Measurements from ENCODE around the gene APOD. TPM values are rescaled to one million over a fixed set of nuclear protein-coding genes. Genes with fewer than 3 reads are reported as not detected.

The APOD gene
- polyA plus RNA-seq, 4 donors = 2.9 to 64.2 (median 12.6) TPM

DNA sequence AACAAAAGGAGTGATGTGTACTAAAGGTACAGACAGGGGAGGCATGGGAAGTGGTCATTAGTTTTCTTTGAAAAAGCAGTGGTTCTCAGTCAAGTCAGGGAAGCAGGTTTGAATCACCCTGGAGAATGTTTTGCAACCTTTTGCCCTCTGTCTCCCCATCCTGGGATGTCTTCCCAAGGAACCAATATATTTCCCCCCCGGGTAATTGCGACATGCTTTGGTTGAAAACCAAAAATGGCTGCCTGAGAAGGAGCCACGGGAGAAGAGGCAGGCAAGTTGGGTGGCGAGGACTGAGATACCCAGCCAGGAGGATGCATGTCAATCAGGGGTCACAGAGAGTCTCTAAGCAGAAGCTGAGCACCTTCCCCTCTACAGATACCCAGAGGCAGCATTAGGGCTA is 20.4 kb downstream of the APOD start:
- no peaks in the 10 kb centered on the region for H3K27me3 ChIP-seq (ENCODE audit: control insufficient read depth in 3 of 3, insufficient read depth in 3 of 3, low read length in 3 of 3)
- no peak for DNase-seq
- no peaks in the 10 kb centered on the region for H3K9me3 ChIP-seq (ENCODE audit: control insufficient read depth in 2 of 2, insufficient read depth in 1 of 2, low read depth in 1 of 2, low read length in 1 of 2)
- H3K36me3 ChIP-seq (ENCODE audit: control insufficient read depth in 3 of 3, insufficient read depth in 2 of 3, low read depth in 1 of 3, low read length in 3 of 3) = no peaks in the 10 kb centered on the region
- WGBS, 3 donors = 86 to 96% (median 90%) methylated on average over 4 of the region's 4 CpGs
- peaks cover 0 to 15% (median 0%) of the 10 kb centered on the region in 3 donors for H3K4me1 ChIP-seq (ENCODE audit: control insufficient read depth in 3 of 3, insufficient read depth in 2 of 3, low read depth in 1 of 3, low read length in 2 of 3)
- H3K27ac ChIP-seq (ENCODE audit: low read depth in 1 of 3, low read length in 2 of 3) = no peak overlapping the region
- FAIRE-seq = no peak
- no peak overlapping the region for H3K4me3 ChIP-seq (ENCODE audit: low read depth in 1 of 3, low read length in 3 of 3)

- FAIRE-seq (no peak), DNase-seq (peak in 1 of 2 donors; percentile 58)
- no peaks in the 10 kb centered on the region for H3K36me3 ChIP-seq (ENCODE audit: control insufficient read depth in 3 of 3, insufficient read depth in 2 of 3, low read depth in 1 of 3, low read length in 3 of 3)
- H3K9me3 ChIP-seq (ENCODE audit: control insufficient read depth in 2 of 2, insufficient read depth in 1 of 2, low read depth in 1 of 2, low read length in 1 of 2) = no peaks in the 10 kb centered on the region
- no peaks in the 10 kb centered on the region for H3K27me3 ChIP-seq (ENCODE audit: control insufficient read depth in 3 of 3, insufficient read depth in 3 of 3, low read length in 3 of 3)
- 90 to 94% (median 91%) methylated on average over 4 of the region's 4 CpGs for WGBS, 3 donors
- H3K4me3 ChIP-seq (ENCODE audit: low read depth in 1 of 3, low read length in 3 of 3) = no peak overlapping the region
- H3K4me1 ChIP-seq (ENCODE audit: control insufficient read depth in 3 of 3, insufficient read depth in 2 of 3, low read depth in 1 of 3, low read length in 2 of 3) = peaks cover 0 to 25% (median 0%) of the 10 kb centered on the region in 3 donors
- H3K27ac ChIP-seq (ENCODE audit: low read depth in 1 of 3, low read length in 2 of 3) = no peak overlapping the region
These were observed 23.9 kb downstream of the APOD start for GRCh38 chr3:195559723-195560409.

GRCh38 chr3:195558602-195559001 is 25.1 kb downstream of the APOD start:
- no peaks in the 10 kb centered on the region for H3K9me3 ChIP-seq (ENCODE audit: control insufficient read depth in 2 of 2, insufficient read depth in 1 of 2, low read depth in 1 of 2, low read length in 1 of 2)
- no peak for FAIRE-seq
- H3K27me3 ChIP-seq (ENCODE audit: control insufficient read depth in 3 of 3, insufficient read depth in 3 of 3, low read length in 3 of 3) = no peaks in the 10 kb centered on the region
- H3K4me1 ChIP-seq (ENCODE audit: control insufficient read depth in 3 of 3, insufficient read depth in 2 of 3, low read depth in 1 of 3, low read length in 2 of 3) = peaks cover 0 to 25% (median 0%) of the 10 kb centered on the region in 3 donors
- peak overlapping the region; percentile 3 to 73 (median 32) for H3K27ac ChIP-seq (ENCODE audit: low read depth in 1 of 3, low read length in 2 of 3)
- H3K4me3 ChIP-seq (ENCODE audit: low read depth in 1 of 3, low read length in 3 of 3) = no peak overlapping the region
- WGBS, 3 donors = 21 to 53% (median 34%) methylated on average over 3 of the region's 3 CpGs
- H3K36me3 ChIP-seq (ENCODE audit: control insufficient read depth in 3 of 3, insufficient read depth in 2 of 3, low read depth in 1 of 3, low read length in 3 of 3) = no peaks in the 10 kb centered on the region
- DNase-seq = peak; percentile 84 to 90

DNA sequence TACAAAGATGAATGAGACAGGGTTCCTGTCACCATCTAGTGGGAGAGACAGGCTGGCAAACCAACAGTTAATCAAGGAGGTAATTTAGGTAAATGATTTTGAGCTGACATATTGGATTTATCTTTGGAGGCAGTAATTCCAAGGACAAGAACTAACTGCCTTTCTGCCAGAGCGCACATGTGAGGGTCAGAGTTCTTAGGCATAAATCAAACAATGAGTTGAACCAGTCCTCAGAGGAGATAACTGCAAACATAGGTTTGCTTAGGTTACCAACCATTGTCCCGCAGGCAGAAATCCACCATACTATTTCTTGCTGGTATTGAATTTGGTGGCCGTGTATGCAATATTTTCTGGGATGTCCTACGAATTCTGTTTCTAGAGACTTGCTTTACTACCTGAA is 26.4 kb downstream of the APOD start:
- WGBS, 3 donors = 8 to 52% (median 42%) methylated on average over 4 of the region's 4 CpGs
- no peak for FAIRE-seq
- peak; percentile 79 to 90 for DNase-seq

DNA sequence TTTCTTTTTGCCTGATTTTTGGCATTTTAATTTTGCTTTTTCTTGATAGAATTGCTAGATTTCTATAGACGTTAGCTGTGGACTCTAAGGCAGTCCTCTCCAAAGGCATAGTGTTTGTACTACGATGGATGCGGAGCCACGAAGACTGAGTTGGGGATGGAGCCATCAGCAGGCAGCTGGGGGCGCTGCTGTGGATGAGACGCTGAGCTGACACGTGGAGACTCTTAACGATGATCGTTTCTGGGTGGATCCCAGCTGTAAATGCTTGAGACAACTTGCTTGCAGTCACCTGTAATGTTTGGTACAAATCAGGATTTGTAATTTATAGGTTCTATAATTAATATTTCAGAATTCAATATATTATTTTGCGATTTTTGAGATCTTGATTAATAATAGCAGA is 27.4 kb downstream of the APOD start:
- Histone ChIP-seq H3K4me3 (ENCODE audit: low read depth in 1 of 3, low read length in 3 of 3) (no peak overlapping the region), H3K4me1 (ENCODE audit: control insufficient read depth in 3 of 3, insufficient read depth in 2 of 3, low read depth in 1 of 3, low read length in 2 of 3) (peaks cover 0 to 30% (median 3%) of the 10 kb centered on the region in 3 donors), H3K27me3 (ENCODE audit: control insufficient read depth in 3 of 3, insufficient read depth in 3 of 3, low read length in 3 of 3) (no peaks in the 10 kb centered on the region), H3K36me3 (ENCODE audit: control insufficient read depth in 3 of 3, insufficient read depth in 2 of 3, low read depth in 1 of 3, low read length in 3 of 3) (no peaks in the 10 kb centered on the region), H3K27ac (ENCODE audit: low read depth in 1 of 3, low read length in 2 of 3) (no peak overlapping the region), H3K9me3 (ENCODE audit: control insufficient read depth in 2 of 2, insufficient read depth in 1 of 2, low read depth in 1 of 2, low read length in 1 of 2) (no peaks in the 10 kb centered on the region)
- no peak for FAIRE-seq
- 50 to 67% (median 65%) methylated on average over 10 of the region's 10 CpGs for WGBS, 3 donors
- peak in 1 of 2 donors; percentile 65 for DNase-seq

More for the DNA sequence above, 26.4 kb downstream of the APOD start:
- no peaks in the 10 kb centered on the region for H3K27me3 ChIP-seq (ENCODE audit: control insufficient read depth in 3 of 3, insufficient read depth in 3 of 3, low read length in 3 of 3)
- no peaks in the 10 kb centered on the region for H3K36me3 ChIP-seq (ENCODE audit: control insufficient read depth in 3 of 3, insufficient read depth in 2 of 3, low read depth in 1 of 3, low read length in 3 of 3)
- no peak overlapping the region for H3K4me3 ChIP-seq (ENCODE audit: low read depth in 1 of 3, low read length in 3 of 3)
- H3K4me1 ChIP-seq (ENCODE audit: control insufficient read depth in 3 of 3, insufficient read depth in 2 of 3, low read depth in 1 of 3, low read length in 2 of 3) = peaks cover 0 to 25% (median 0%) of the 10 kb centered on the region in 3 donors
- no peaks in the 10 kb centered on the region for H3K9me3 ChIP-seq (ENCODE audit: control insufficient read depth in 2 of 2, insufficient read depth in 1 of 2, low read depth in 1 of 2, low read length in 1 of 2)
- peak overlapping the region in 1 of 3 donors; percentile 73 for H3K27ac ChIP-seq (ENCODE audit: low read depth in 1 of 3, low read length in 2 of 3)

GRCh38 chr3:195555110-195555509 is 28.6 kb downstream of the APOD start:
- DNase-seq (no peak), FAIRE-seq (no peak)
- H3K4me1 ChIP-seq (ENCODE audit: control insufficient read depth in 3 of 3, insufficient read depth in 2 of 3, low read depth in 1 of 3, low read length in 2 of 3) = peaks cover under 1 to 42% (median 8%) of the 10 kb centered on the region in 3 donors
- no peaks in the 10 kb centered on the region for H3K9me3 ChIP-seq (ENCODE audit: control insufficient read depth in 2 of 2, insufficient read depth in 1 of 2, low read depth in 1 of 2, low read length in 1 of 2)
- WGBS, 3 donors = 74 to 78% (median 78%) methylated on average over 8 of the region's 8 CpGs
- H3K36me3 ChIP-seq (ENCODE audit: control insufficient read depth in 3 of 3, insufficient read depth in 2 of 3, low read depth in 1 of 3, low read length in 3 of 3) = no peaks in the 10 kb centered on the region
- no peak overlapping the region for H3K4me3 ChIP-seq (ENCODE audit: low read depth in 1 of 3, low read length in 3 of 3)
- no peaks in the 10 kb centered on the region for H3K27me3 ChIP-seq (ENCODE audit: control insufficient read depth in 3 of 3, insufficient read depth in 3 of 3, low read length in 3 of 3)
- H3K27ac ChIP-seq (ENCODE audit: low read depth in 1 of 3, low read length in 2 of 3) = no peak overlapping the region

DNA sequence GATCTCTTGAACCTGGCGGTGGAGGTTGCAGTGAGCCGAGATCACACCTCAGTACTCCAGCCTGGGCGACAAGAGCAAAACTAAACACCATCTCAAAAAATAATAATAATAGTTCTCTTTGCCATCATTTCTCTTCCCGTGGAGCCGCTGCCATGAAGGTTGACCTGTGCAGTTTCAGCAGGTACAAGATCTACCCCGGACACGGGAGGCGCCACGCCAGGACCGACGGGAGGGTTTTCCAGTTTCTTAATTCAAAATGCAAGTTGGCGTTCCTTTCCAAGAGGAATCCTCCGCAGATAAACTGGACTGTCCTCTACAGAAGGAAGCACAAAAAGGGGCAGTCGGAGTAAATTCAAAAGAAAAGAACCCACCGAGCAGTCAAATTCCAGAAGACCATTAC is 29.3 kb downstream of the APOD start:
- 96 to 98% (median 97%) methylated on average over 15 of the region's 15 CpGs for WGBS, 3 donors
- Histone ChIP-seq H3K36me3 (ENCODE audit: control insufficient read depth in 3 of 3, insufficient read depth in 2 of 3, low read depth in 1 of 3, low read length in 3 of 3) (no peaks in the 10 kb centered on the region), H3K9me3 (ENCODE audit: control insufficient read depth in 2 of 2, insufficient read depth in 1 of 2, low read depth in 1 of 2, low read length in 1 of 2) (no peaks in the 10 kb centered on the region), H3K4me3 (ENCODE audit: low read depth in 1 of 3, low read length in 3 of 3) (no peak overlapping the region), H3K27me3 (ENCODE audit: control insufficient read depth in 3 of 3, insufficient read depth in 3 of 3, low read length in 3 of 3) (no peaks in the 10 kb centered on the region), H3K4me1 (ENCODE audit: control insufficient read depth in 3 of 3, insufficient read depth in 2 of 3, low read depth in 1 of 3, low read length in 2 of 3) (peaks cover 3 to 45% (median 8%) of the 10 kb centered on the region in 3 donors), H3K27ac (ENCODE audit: low read depth in 1 of 3, low read length in 2 of 3) (no peak overlapping the region)
- DNase-seq (no peak), FAIRE-seq (no peak)

- peaks cover 6 to 43% (median 8%) of the 10 kb centered on the region in 3 donors for H3K4me1 ChIP-seq (ENCODE audit: control insufficient read depth in 3 of 3, insufficient read depth in 2 of 3, low read depth in 1 of 3, low read length in 2 of 3)
- no peak for DNase-seq
- no peaks in the 10 kb centered on the region for H3K27me3 ChIP-seq (ENCODE audit: control insufficient read depth in 3 of 3, insufficient read depth in 3 of 3, low read length in 3 of 3)
- WGBS, 3 donors = 76 to 81% (median 79%) methylated on average over 7 of the region's 7 CpGs
- H3K9me3 ChIP-seq (ENCODE audit: control insufficient read depth in 2 of 2, insufficient read depth in 1 of 2, low read depth in 1 of 2, low read length in 1 of 2) = no peaks in the 10 kb centered on the region
- no peaks in the 10 kb centered on the region for H3K36me3 ChIP-seq (ENCODE audit: control insufficient read depth in 3 of 3, insufficient read depth in 2 of 3, low read depth in 1 of 3, low read length in 3 of 3)
- FAIRE-seq = no peak
- no peak overlapping the region for H3K4me3 ChIP-seq (ENCODE audit: low read depth in 1 of 3, low read length in 3 of 3)
- H3K27ac ChIP-seq (ENCODE audit: low read depth in 1 of 3, low read length in 2 of 3) = no peak overlapping the region
These were observed 30.5 kb downstream of the APOD start for GRCh38 chr3:195553268-195553667.
